IMR-90 (cell line): Measurements from ENCODE around the gene RXRG. TPM values are rescaled to one million over a fixed set of nuclear protein-coding genes. Genes with fewer than 3 reads are reported as not detected.

Experiments
- ATAC-seq: fragments of 200-7000 bp; cut with Tn5 transposase; 2 replicates; pipeline ENCODE4 v1.9.1; 2020; ENCODE audit warnings: low read depth, mild to moderate bottlenecking, moderate library complexity
- BruUV-seq: library from RNA; stranded (reverse); fragments of 400-500 nt; replicated peaks from 2 replicates; lab custom pipeline; 2021; lab: Mats Ljungman, UMichigan
- CTCF ChIA-PET: fragments of 300-600 bp; formaldehyde crosslinking; extraction: SDS; loops from one replicate; lab custom pipeline; 2021; ENCODE audit warnings: antibody characterized with exemption; lab: Yijun Ruan, JAX
- POLR2A ChIA-PET: fragments of 300-600 bp; sonication (Branson Sonifier 250); formaldehyde crosslinking; loops from one replicate; lab custom pipeline; 2022; ENCODE audit warnings: antibody characterized with exemption; ENCODE audit not compliant: unreplicated experiment; lab: Charles Lee
- DNase-seq: peaks from one replicate; pipeline ENCODE4 v3.0.0; 2013
- H2AFZ ChIP-seq: replicated peaks from 2 replicates; pipeline ENCODE3; 2013; ENCODE audit warnings: low read length, mild to moderate bottlenecking; ENCODE audit not compliant: poor library complexity
- H2AK5ac ChIP-seq: 2 replicates; pipeline ENCODE4 v1.6.1; 2013; ENCODE audit warnings: low read depth, low read length, inconsistent platforms
- H2AK9ac ChIP-seq: replicated peaks from 2 replicates; pipeline ENCODE3; 2013; ENCODE audit warnings: mild to moderate bottlenecking, low read depth, low read length, moderate library complexity; ENCODE audit not compliant: poor library complexity
- H2BK120ac ChIP-seq: 2 replicates; pipeline ENCODE4 v1.6.1; 2013; ENCODE audit warnings: low read depth, low read length, inconsistent platforms
- H2BK15ac ChIP-seq: 3 replicates; pipeline ENCODE4 v1.6.1; 2013; ENCODE audit warnings: low read depth, low read length, inconsistent platforms
- H2BK20ac ChIP-seq: 2 replicates; pipeline ENCODE4 v1.6.1; 2013; ENCODE audit warnings: low read depth, mild to moderate bottlenecking, inconsistent platforms, low read length, moderate library complexity
- H2BK5ac ChIP-seq: 2 replicates; pipeline ENCODE4 v1.6.1; 2013; ENCODE audit warnings: mild to moderate bottlenecking, low read depth, low read length, inconsistent platforms; ENCODE audit not compliant: poor library complexity, severe bottlenecking
- H3K14ac ChIP-seq: replicated peaks from 2 replicates; pipeline ENCODE4 v1.6.1; 2013; ENCODE audit warnings: low read depth, low read length, inconsistent platforms
- H3K18ac ChIP-seq: 2 replicates; pipeline ENCODE4 v1.6.1; 2013; ENCODE audit warnings: low read depth, low read length, control low read depth
- H3K23ac ChIP-seq: 2 replicates; pipeline ENCODE4 v1.6.1; 2013; ENCODE audit warnings: low read depth, low read length, inconsistent platforms
- H3K27ac ChIP-seq: 2 replicates; pipeline ENCODE4 v1.5.1; 2013; ENCODE audit warnings: mild to moderate bottlenecking, control low read depth, low read length; ENCODE audit not compliant: insufficient read depth
- H3K27me3 ChIP-seq: 2 replicates; pipeline ENCODE4 v1.6.1; 2013; ENCODE audit warnings: low read length; ENCODE audit not compliant: control insufficient read depth, insufficient read depth
- H3K36me3 ChIP-seq: 2 replicates; pipeline ENCODE4 v1.6.1; 2013; ENCODE audit warnings: low read length, mixed read lengths; ENCODE audit not compliant: control insufficient read depth, insufficient read depth
- H3K4ac ChIP-seq: 2 replicates; pipeline ENCODE4 v1.6.1; 2013; ENCODE audit warnings: low read depth, low read length, inconsistent platforms
- H3K4me1 ChIP-seq: 2 replicates; pipeline ENCODE4 v1.6.1; 2013; ENCODE audit warnings: low read length, mixed read lengths; ENCODE audit not compliant: control insufficient read depth, insufficient read depth
- H3K4me2 ChIP-seq: 2 replicates; pipeline ENCODE4 v1.6.1; 2013; ENCODE audit warnings: low read depth, mild to moderate bottlenecking, control low read depth, low read length, moderate library complexity
- H3K4me3 ChIP-seq: 2 replicates; pipeline ENCODE4 v1.5.1; 2013; ENCODE audit warnings: low read depth, mild to moderate bottlenecking, control low read depth, low read length, moderate library complexity; ENCODE audit not compliant: insufficient read depth
- H3K56ac ChIP-seq: 2 replicates; pipeline ENCODE4 v1.6.1; 2013; ENCODE audit warnings: low read length, inconsistent platforms; ENCODE audit not compliant: insufficient read depth; ENCODE audit errors: extremely low read depth
- H3K79me1 ChIP-seq, 2 experiments: 2 replicates each; pipeline ENCODE4 v1.6.1; 2013; ENCODE audit warnings: low read length in 2 of 2, inconsistent platforms in 1 of 2, low read depth in 1 of 2
- H3K9ac ChIP-seq: 2 replicates; pipeline ENCODE4 v1.6.1; 2013; ENCODE audit warnings: low read depth, low read length, control low read depth
- H3K9me1 ChIP-seq: 2 replicates; pipeline ENCODE4 v1.6.1; 2013; ENCODE audit warnings: low read length, inconsistent platforms; ENCODE audit not compliant: insufficient read depth
- H3K9me3 ChIP-seq: 2 replicates; pipeline ENCODE4 v1.6.1; 2013; ENCODE audit warnings: low read length; ENCODE audit not compliant: control insufficient read depth, insufficient read depth
- H4K20me1 ChIP-seq: 2 replicates; pipeline ENCODE4 v1.6.1; 2013; ENCODE audit warnings: low read length, inconsistent platforms; ENCODE audit not compliant: insufficient read depth
- H4K5ac ChIP-seq: 2 replicates; pipeline ENCODE4 v1.6.1; 2013; ENCODE audit warnings: mild to moderate bottlenecking, low read depth, low read length, control low read depth
- H4K8ac ChIP-seq, 2 experiments: 2 replicates each; pipeline ENCODE4 v1.6.1; 2013; ENCODE audit warnings: low read depth in 2 of 2, low read length in 2 of 2, control low read depth in 1 of 2, inconsistent platforms in 1 of 2
- H4K91ac ChIP-seq: 2 replicates; pipeline ENCODE4 v1.6.1; 2013; ENCODE audit warnings: low read depth, low read length, inconsistent platforms; ENCODE audit not compliant: insufficient read depth
- CHD1 ChIP-seq: IDR thresholded peaks from 2 replicates; pipeline ENCODE4 v1.6.1; 2012; ENCODE audit warnings: low read depth, low read length, improper control_type of control experiment
- RCOR1 ChIP-seq: IDR thresholded peaks from 2 replicates; pipeline ENCODE4 v1.6.1; 2012; ENCODE audit warnings: mild to moderate bottlenecking, low read length, improper control_type of control experiment; ENCODE audit not compliant: insufficient replicate concordance
- WGBS, 2 experiments: methylation state at CpG; one replicate each; pipeline versions ENCODE4 v1.1.5 to v1.1.7; 2013; ENCODE audit warnings: missing lambda C conversion rate in 2 of 2; ENCODE audit not compliant: insufficient read length in 1 of 2; ENCODE audit errors: extremely low coverage in 2 of 2; 5-methylcytosine and 5-hydroxymethylcytosine counted together
- dilution Hi-C: fragments of 300-500 bp; cut with HindIII; formaldehyde crosslinking; loops from one replicate; pipeline ENCODE4 v1.14.3; 2018; ENCODE audit warnings: low sequenced_read_pairs; ENCODE audit not compliant: unreplicated experiment
- in situ Hi-C: fragments of 300-500 bp; cut with MboI; formaldehyde crosslinking; loops from 3 replicates; pipeline ENCODE4 v1.14.3; 2019; ENCODE audit warnings: low sequenced_read_pairs, inconsistent platforms, mixed read lengths
- intact Hi-C: fragments of 100-400 bp; cut with micrococcal nuclease; formaldehyde crosslinking; loops from 2 replicates; pipeline ENCODE4 v1.10.0; 2022
- polyA plus RNA-seq, 3 experiments: library from polyadenylated mRNA; depleted of rRNA; stranded (reverse); fragments of >200 nt; gene quantifications; 2 replicates each; pipeline ENCODE4 v1.2.3, GENCODE V29; 2012; ENCODE audit warnings: low replicate concordance in 1 of 3
- total RNA-seq: library from RNA; depleted of rRNA; stranded (reverse); fragments of >200 nt; gene quantifications from 2 replicates; pipeline ENCODE4 v1.2.3, GENCODE V29; 2012

Gene RXRG
- total and polyA plus RNA-seq, 2 of the 4 experiments (the other 2 are of a cell fraction), result not detected

DNA sequence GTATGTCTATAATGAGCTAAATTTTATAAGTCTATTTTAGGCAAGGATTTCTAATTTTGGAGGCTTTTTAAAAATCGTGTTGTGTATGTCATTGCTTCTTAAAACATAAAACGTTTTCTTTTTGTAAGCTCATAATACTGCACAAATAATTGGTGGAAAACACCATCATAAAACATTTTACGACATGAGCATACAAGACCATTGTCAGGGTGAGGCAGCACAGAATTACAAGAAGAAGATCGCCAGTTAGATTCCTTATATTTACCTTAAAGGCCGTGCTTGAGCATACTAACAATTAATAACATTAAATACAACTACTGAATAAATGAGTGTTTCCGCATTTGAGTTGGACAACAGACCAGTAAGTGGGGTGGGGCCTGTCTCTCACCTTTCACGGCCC, 69.3 kb downstream of the RXRG start:
- Histone ChIP-seq H3K4ac (no peak overlapping the region), H2AK9ac (no peak overlapping the region), H2AFZ (peak overlapping the region; percentile 59), H3K79me1 (no peaks in the 10 kb centered on the region), H4K91ac (no peak overlapping the region), H2BK20ac (no peak overlapping the region), H3K9me1 (no peaks in the 10 kb centered on the region), H3K4me1 (no peaks in the 10 kb centered on the region), H4K20me1 (no peaks in the 10 kb centered on the region), H3K27ac (no peak overlapping the region), H2BK15ac (no peak overlapping the region), H3K9ac (no peak overlapping the region), H3K14ac (no peak overlapping the region), H3K4me2 (no peak overlapping the region; the same call in 1 of the 2 replicates), H3K36me3 (no peaks in the 10 kb centered on the region), H3K56ac (no peak overlapping the region), H2BK5ac (no peak overlapping the region), H3K4me3 (no peak overlapping the region; the same call in 1 of the 2 replicates), H2AK5ac (no peak overlapping the region), H3K18ac (no peak overlapping the region), H2BK120ac (no peak overlapping the region), H3K23ac (no peak overlapping the region), H4K5ac (no peak overlapping the region), H3K9me3 (no peaks in the 10 kb centered on the region), H4K8ac (no peak overlapping the region), H3K27me3 (peaks cover 18% of the 10 kb centered on the region)
- BruUV-seq, result no TSS peak
- in situ Hi-C loops (loop anchor here (25.0 kb wide), 1 partner anchor 562 kb away; no protein-coding TSS in a partner anchor), dilution Hi-C loops (loop anchor here (25.0 kb wide), 1 partner anchor 212 kb away; no protein-coding TSS in a partner anchor), intact Hi-C loops (no loop called here)
- TF ChIP-seq RCOR1, result no peak
- TF ChIP-seq CHD1, result no peak
- no CpG with 5 or more reads among the region's 7 CpGs for WGBS, 2 experiments
- ChIA-PET CTCF (interaction anchor here (0.9 kb wide), 1 partner anchor 8 kb away, joined by 5 read pairs; no protein-coding TSS in a partner anchor), POLR2A (no interaction called here)
- DNase-seq (no peak), ATAC-seq (no peak)
